DND-41 (cell line): ENCODE measurements around the gene OSBPL9.

ENCODE experiments used
- EZH2 ChIP-seq: IDR thresholded peaks from 3 replicates; pipeline ENCODE4 v1.6.1; 2012; ENCODE audit warnings: borderline replicate concordance, low read depth, mild to moderate bottlenecking, moderate library complexity, low read length, inconsistent platforms; ENCODE audit not compliant: severe bottlenecking
- TF ChIP-seq, protein P1 (sequence below): IDR thresholded peaks from 2 replicates; pipeline ENCODE4 v1.5.1; 2012; ENCODE audit warnings: borderline replicate concordance, low read length, moderate library complexity, mild to moderate bottlenecking; ENCODE audit not compliant: poor library complexity, severe bottlenecking; ENCODE audit errors: extremely low read depth

DNA sequence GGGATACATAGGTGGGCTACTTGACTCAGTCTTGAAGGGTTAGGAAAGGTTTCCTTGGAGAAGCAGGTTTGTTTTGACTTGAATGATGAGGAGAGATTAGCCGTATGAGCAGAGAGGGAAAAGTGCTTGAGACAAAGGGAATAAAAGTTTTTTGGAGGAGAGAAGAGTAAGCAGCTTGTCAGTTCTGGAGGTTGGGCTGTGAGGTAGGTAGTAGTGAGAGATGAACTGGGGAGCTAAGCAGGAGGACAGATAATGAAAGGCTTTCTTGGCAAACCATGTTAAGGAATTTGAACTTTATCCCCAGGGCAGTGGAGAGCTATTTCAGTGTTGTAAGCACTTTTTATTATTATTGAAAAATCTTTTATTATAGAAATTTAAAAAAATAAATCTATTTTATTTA is 3.6 kb downstream of the OSBPL9 start:
- TF ChIP-seq, protein P1, sequence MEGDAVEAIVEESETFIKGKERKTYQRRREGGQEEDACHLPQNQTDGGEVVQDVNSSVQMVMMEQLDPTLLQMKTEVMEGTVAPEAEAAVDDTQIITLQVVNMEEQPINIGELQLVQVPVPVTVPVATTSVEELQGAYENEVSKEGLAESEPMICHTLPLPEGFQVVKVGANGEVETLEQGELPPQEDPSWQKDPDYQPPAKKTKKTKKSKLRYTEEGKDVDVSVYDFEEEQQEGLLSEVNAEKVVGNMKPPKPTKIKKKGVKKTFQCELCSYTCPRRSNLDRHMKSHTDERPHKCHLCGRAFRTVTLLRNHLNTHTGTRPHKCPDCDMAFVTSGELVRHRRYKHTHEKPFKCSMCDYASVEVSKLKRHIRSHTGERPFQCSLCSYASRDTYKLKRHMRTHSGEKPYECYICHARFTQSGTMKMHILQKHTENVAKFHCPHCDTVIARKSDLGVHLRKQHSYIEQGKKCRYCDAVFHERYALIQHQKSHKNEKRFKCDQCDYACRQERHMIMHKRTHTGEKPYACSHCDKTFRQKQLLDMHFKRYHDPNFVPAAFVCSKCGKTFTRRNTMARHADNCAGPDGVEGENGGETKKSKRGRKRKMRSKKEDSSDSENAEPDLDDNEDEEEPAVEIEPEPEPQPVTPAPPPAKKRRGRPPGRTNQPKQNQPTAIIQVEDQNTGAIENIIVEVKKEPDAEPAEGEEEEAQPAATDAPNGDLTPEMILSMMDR = no peak
- no peak for TF ChIP-seq EZH2
